Activated CD8-positive, alpha-beta T cell treated with anti-CD3 and anti-CD28 coated beads for 36 hours (primary cell): Measurements from ENCODE around the gene MEX3B. TPM values are rescaled to one million over a fixed set of nuclear protein-coding genes. Genes with fewer than 3 reads are reported as not detected.
A peak's percentile ranks its signal among the peaks of the same experiment; 100 is the strongest.

Experiments used
- ATAC-seq: fragments of 200-7000 bp; cut with Tn5 transposase; one replicate; pipeline ENCODE4 v1.10.0; 2021; ENCODE audit warnings: mild to moderate bottlenecking, moderate library complexity
- CTCF ChIA-PET: fragments of 350-600 bp; sonication (Branson Sonifier 250); formaldehyde crosslinking; loops from one replicate; lab custom pipeline; 2021; ENCODE audit warnings: antibody characterized with exemption; lab: Charles Lee
- POLR2A ChIA-PET: fragments of 350-600 bp; sonication (Branson Sonifier 250); formaldehyde crosslinking; loops from one replicate; lab custom pipeline; 2021; ENCODE audit warnings: antibody characterized with exemption; lab: Charles Lee
- DNase-seq: peaks from one replicate; pipeline ENCODE4 v3.0.0-alpha.2; 2020
- H3K27ac Mint-ChIP-seq: one replicate; pipeline ENCODE4 v1.8.0; 2021; ENCODE audit warnings: mild to moderate bottlenecking, mixed read lengths
- H3K27me3 Mint-ChIP-seq: one replicate; pipeline ENCODE4 v1.8.0; 2021; ENCODE audit warnings: mixed read lengths
- H3K36me3 Mint-ChIP-seq: one replicate; pipeline ENCODE4 v1.8.0; 2021; ENCODE audit warnings: low read depth, mixed read lengths
- H3K4me1 Mint-ChIP-seq: one replicate; pipeline ENCODE4 v1.8.0; 2021; ENCODE audit warnings: low read depth, mixed read lengths
- H3K4me3 Mint-ChIP-seq: one replicate; pipeline ENCODE4 v1.8.0; 2021; ENCODE audit warnings: mild to moderate bottlenecking, moderate library complexity, mixed read lengths
- H3K9me3 Mint-ChIP-seq: one replicate; pipeline ENCODE4 v1.8.0; 2021; ENCODE audit warnings: mixed read lengths
- CTCF ChIP-seq: fragments of 200-600 bp; IDR thresholded peaks from one replicate; pipeline ENCODE4 v1.8.0; 2022; ENCODE audit warnings: antibody characterized with exemption, mild to moderate bottlenecking
- intact Hi-C: fragments of 100-400 bp; cut with micrococcal nuclease; formaldehyde crosslinking; loops from one replicate; pipeline ENCODE4 v1.10.0; 2022
- total RNA-seq, 2 experiments: library from RNA; stranded (reverse); gene quantifications; one replicate each; pipeline ENCODE4 v1.2.3, GENCODE V29; 2021

Gene MEX3B
- total RNA-seq, 2 experiments from 2014 or later: 0.69 to 0.99 TPM

- ChIA-PET POLR2A (no interaction called here), CTCF (no interaction called here)
- Mint-ChIP-seq H3K27me3 (peaks cover 26% of the 10 kb centered on the region), H3K27ac (no peak overlapping the region), H3K9me3 (no peaks in the 10 kb centered on the region), H3K36me3 (no peaks in the 10 kb centered on the region), H3K4me3 (peak overlapping the region; percentile 80), H3K4me1 (peaks cover 11% of the 10 kb centered on the region)
- no peak for TF ChIP-seq CTCF
- no peak for ATAC-seq
- peak; percentile 61 for DNase-seq
- intact Hi-C loops: no loop called here
These were observed 1.2 kb downstream of the MEX3B start for GRCh38 chr15:82044373-82045178.

- intact Hi-C loops: no loop called here
- no peak overlapping the region for H3K27ac Mint-ChIP-seq
- H3K36me3 Mint-ChIP-seq: no peaks in the 10 kb centered on the region
- no peak for ATAC-seq
- POLR2A ChIA-PET: no interaction called here
- peaks cover 11% of the 10 kb centered on the region for H3K4me1 Mint-ChIP-seq
- CTCF ChIA-PET: no interaction called here
- H3K27me3 Mint-ChIP-seq: peaks cover 24% of the 10 kb centered on the region
- H3K9me3 Mint-ChIP-seq: no peaks in the 10 kb centered on the region
- TF ChIP-seq CTCF: no peak
- H3K4me3 Mint-ChIP-seq: peak overlapping the region; percentile 80
- no peak for DNase-seq
These were observed 1.9 kb downstream of the MEX3B start for GRCh38 chr15:82043796-82044372.

GRCh38 chr15:82043130-82043673 lies 2.6 kb downstream of the MEX3B start:
- intact Hi-C loops: no loop called here
- Mint-ChIP-seq H3K27ac (no peak overlapping the region), H3K27me3 (peaks cover 18% of the 10 kb centered on the region), H3K36me3 (no peaks in the 10 kb centered on the region), H3K9me3 (no peaks in the 10 kb centered on the region), H3K4me3 (peak overlapping the region; percentile 14), H3K4me1 (peaks cover 11% of the 10 kb centered on the region)
- no peak for ATAC-seq
- no peak for DNase-seq
- TF ChIP-seq CTCF: no peak
- CTCF ChIA-PET: no interaction called here
- POLR2A ChIA-PET: no interaction called here

- H3K27ac Mint-ChIP-seq: no peak overlapping the region
- H3K9me3 Mint-ChIP-seq: no peaks in the 10 kb centered on the region
- no peak for DNase-seq
- ATAC-seq: no peak
- no peak for TF ChIP-seq CTCF
- no peaks in the 10 kb centered on the region for H3K36me3 Mint-ChIP-seq
- no peak overlapping the region for H3K4me3 Mint-ChIP-seq
- intact Hi-C loops: no loop called here
- peaks cover 7% of the 10 kb centered on the region for H3K4me1 Mint-ChIP-seq
- CTCF ChIA-PET: no interaction called here
- peaks cover 10% of the 10 kb centered on the region for H3K27me3 Mint-ChIP-seq
- POLR2A ChIA-PET: no interaction called here
These were observed 5.0 kb downstream of the MEX3B start for GRCh38 chr15:82040862-82041261.

GRCh38 chr15:82040390-82040789 lies 5.4 kb downstream of the MEX3B start:
- intact Hi-C loops: no loop called here
- H3K9me3 Mint-ChIP-seq: no peaks in the 10 kb centered on the region
- ATAC-seq (no peak), DNase-seq (no peak)
- H3K27me3 Mint-ChIP-seq: peaks cover 10% of the 10 kb centered on the region
- H3K27ac Mint-ChIP-seq: no peak overlapping the region
- H3K4me3 Mint-ChIP-seq: no peak overlapping the region
- POLR2A ChIA-PET: no interaction called here
- no peaks in the 10 kb centered on the region for H3K36me3 Mint-ChIP-seq
- H3K4me1 Mint-ChIP-seq: peaks cover 7% of the 10 kb centered on the region
- CTCF ChIA-PET: no interaction called here
- no peak for TF ChIP-seq CTCF
